Testis (tissue), 2 donors: ENCODE results near the gene CACNG6.

ENCODE experiments used
- CTCF ChIP-seq, 3 experiments: fragments of 450-650 bp in 2 of 3; fragments of 200-600 bp in 1 of 3; sonication (generic) in 1 of 3; IDR thresholded peaks; one replicate each; pipeline ENCODE4 v1.5.1; 2016 to 2019; ENCODE audit warnings: antibody characterized with exemption in 3 of 3, mild to moderate bottlenecking in 2 of 3, moderate library complexity in 1 of 3
- POLR2A ChIP-seq: fragments of 450-650 bp; IDR thresholded peaks from one replicate; pipeline ENCODE4 v1.6.1; 2017; ENCODE audit warnings: antibody characterized with exemption, mild to moderate bottlenecking, moderate library complexity

- TF ChIP-seq CTCF (IDR thresholded peaks at IDR 0.05) = no peak
- no peak for TF ChIP-seq POLR2A
These were observed 10.7 kb upstream of the CACNG6 start for GRCh38 chr19:53980539-53981375.
